Activated T-cell treated with anti-CD3 and anti-CD28 coated beads, Interleukin-2, amount 50 U/mL, for 72 hours (primary cell): ENCODE measurements around the gene CRACR2B. TPM values are rescaled to one million over a fixed set of nuclear protein-coding genes. Genes with fewer than 3 reads are reported as not detected.

Experiments
- ATAC-seq, 2 donors: fragments of 150-1000 bp; cut with Tn5 transposase; replicated peaks in 1 of 2; 2 replicates each; pipeline ENCODE4 v1.10.0; 2021; ENCODE audit warnings: moderate library complexity in 2 of 2, mild to moderate bottlenecking in 1 of 2
- DNase-seq, 2 donors: peaks; one replicate each; pipeline ENCODE4 v3.0.0; 2021 to 2022; ENCODE audit warnings: mixed read lengths in 1 of 2
- H3K27ac Mint-ChIP-seq: one replicate; pipeline ENCODE4 v1.8.0; 2022; ENCODE audit warnings: mild to moderate bottlenecking, moderate library complexity, mixed read lengths
- H3K27me3 Mint-ChIP-seq: one replicate; pipeline ENCODE4 v1.8.0; 2022; ENCODE audit warnings: low read depth, mixed read lengths
- H3K36me3 Mint-ChIP-seq, 2 donors: one replicate each; pipeline ENCODE4 v1.8.0; 2022; ENCODE audit warnings: mixed read lengths in 2 of 2, mild to moderate bottlenecking in 1 of 2; ENCODE audit not compliant: insufficient read depth in 2 of 2
- H3K4me1 Mint-ChIP-seq: one replicate; pipeline ENCODE4 v1.8.0; 2022; ENCODE audit warnings: low read depth, mixed read lengths
- H3K4me3 Mint-ChIP-seq, 2 donors: one replicate each; pipeline ENCODE4 v1.8.0; 2022; ENCODE audit warnings: mild to moderate bottlenecking in 2 of 2, mixed read lengths in 2 of 2, moderate library complexity in 2 of 2
- H3K9me3 Mint-ChIP-seq, 2 donors: one replicate each; pipeline ENCODE4 v1.8.0; 2022; ENCODE audit warnings: mixed read lengths in 2 of 2
- total RNA-seq, 2 donors: library from RNA; stranded (reverse); gene quantifications; one replicate each; pipeline ENCODE4 v1.2.3, GENCODE V29; 2022

Gene CRACR2B
- total RNA-seq, 2 donors from 2014 or later = 5.5 to 13.3 TPM

GRCh38 chr11:858053-858761, 30.5 kb downstream of the CRACR2B start:
- no peak for ATAC-seq
- no peak for DNase-seq
- no peak overlapping the region for H3K27ac Mint-ChIP-seq
- no peaks in the 10 kb centered on the region for H3K27me3 Mint-ChIP-seq
- H3K4me1 Mint-ChIP-seq = no peaks in the 10 kb centered on the region
- no peaks in the 10 kb centered on the region for H3K36me3 Mint-ChIP-seq
- no peaks in the 10 kb centered on the region for H3K9me3 Mint-ChIP-seq
- H3K4me3 Mint-ChIP-seq = no peak overlapping the region

GRCh38 chr11:858762-859339, 31.1 kb downstream of the CRACR2B start:
- Mint-ChIP-seq H3K9me3 (no peaks in the 10 kb centered on the region), H3K27ac (no peak overlapping the region), H3K4me1 (no peaks in the 10 kb centered on the region), H3K27me3 (no peaks in the 10 kb centered on the region), H3K36me3 (no peaks in the 10 kb centered on the region), H3K4me3 (no peak overlapping the region)
- no peak for ATAC-seq
- no peak for DNase-seq

- H3K4me1 Mint-ChIP-seq = no peaks in the 10 kb centered on the region
- no peaks in the 10 kb centered on the region for H3K27me3 Mint-ChIP-seq
- H3K4me3 Mint-ChIP-seq = no peak overlapping the region
- no peaks in the 10 kb centered on the region for H3K9me3 Mint-ChIP-seq
- no peaks in the 10 kb centered on the region for H3K36me3 Mint-ChIP-seq
- no peak overlapping the region for H3K27ac Mint-ChIP-seq
- DNase-seq (no peak), ATAC-seq (no peak)
Observed at GRCh38 chr11:859394-860131, 31.8 kb downstream of the CRACR2B start.

- no peaks in the 10 kb centered on the region for H3K4me1 Mint-ChIP-seq
- H3K9me3 Mint-ChIP-seq = no peaks in the 10 kb centered on the region
- no peaks in the 10 kb centered on the region for H3K36me3 Mint-ChIP-seq
- no peaks in the 10 kb centered on the region for H3K27me3 Mint-ChIP-seq
- ATAC-seq (no peak), DNase-seq (no peak)
- no peak overlapping the region for H3K27ac Mint-ChIP-seq
- no peak overlapping the region for H3K4me3 Mint-ChIP-seq
Observed at GRCh38 chr11:860234-861104, 32.8 kb downstream of the CRACR2B start.

- Mint-ChIP-seq H3K27ac (no peak overlapping the region), H3K27me3 (no peaks in the 10 kb centered on the region), H3K4me1 (no peaks in the 10 kb centered on the region), H3K4me3 (no peak overlapping the region), H3K36me3 (no peaks in the 10 kb centered on the region), H3K9me3 (no peaks in the 10 kb centered on the region)
- DNase-seq (no peak), ATAC-seq (no peak)
Observed at GRCh38 chr11:861105-861479, 33.4 kb downstream of the CRACR2B start.

- H3K27ac Mint-ChIP-seq = no peak overlapping the region
- H3K9me3 Mint-ChIP-seq = no peaks in the 10 kb centered on the region
- H3K27me3 Mint-ChIP-seq = no peaks in the 10 kb centered on the region
- no peaks in the 10 kb centered on the region for H3K4me1 Mint-ChIP-seq
- no peaks in the 10 kb centered on the region for H3K36me3 Mint-ChIP-seq
- H3K4me3 Mint-ChIP-seq = no peak overlapping the region
- ATAC-seq (no peak), DNase-seq (no peak)
Observed at GRCh38 chr11:862081-862661, 34.5 kb downstream of the CRACR2B start.

- ATAC-seq (no peak), DNase-seq (no peak)
- Mint-ChIP-seq H3K36me3 (no peaks in the 10 kb centered on the region), H3K27ac (no peak overlapping the region), H3K9me3 (no peaks in the 10 kb centered on the region), H3K27me3 (no peaks in the 10 kb centered on the region), H3K4me1 (no peaks in the 10 kb centered on the region), H3K4me3 (no peak overlapping the region)
Observed at GRCh38 chr11:862696-863022, 34.9 kb downstream of the CRACR2B start.

- DNase-seq (no peak), ATAC-seq (no peak)
- Mint-ChIP-seq H3K27me3 (no peaks in the 10 kb centered on the region), H3K4me3 (no peak overlapping the region), H3K36me3 (no peaks in the 10 kb centered on the region), H3K9me3 (no peaks in the 10 kb centered on the region), H3K27ac (no peak overlapping the region), H3K4me1 (no peaks in the 10 kb centered on the region)
Observed at GRCh38 chr11:863023-863909, 35.5 kb downstream of the CRACR2B start.

- no peaks in the 10 kb centered on the region for H3K9me3 Mint-ChIP-seq
- DNase-seq (no peak), ATAC-seq (peak in 1 of 2 donors; percentile 10)
- no peaks in the 10 kb centered on the region for H3K4me1 Mint-ChIP-seq
- no peak overlapping the region for H3K4me3 Mint-ChIP-seq
- no peaks in the 10 kb centered on the region for H3K36me3 Mint-ChIP-seq
- H3K27me3 Mint-ChIP-seq = no peaks in the 10 kb centered on the region
- H3K27ac Mint-ChIP-seq = no peak overlapping the region
Observed at GRCh38 chr11:863910-864827, 36.5 kb downstream of the CRACR2B start.

GRCh38 chr11:864898-865297, 37.2 kb downstream of the CRACR2B start:
- Mint-ChIP-seq H3K27me3 (no peaks in the 10 kb centered on the region), H3K4me1 (no peaks in the 10 kb centered on the region), H3K36me3 (no peaks in the 10 kb centered on the region), H3K27ac (no peak overlapping the region), H3K9me3 (no peaks in the 10 kb centered on the region), H3K4me3 (no peak overlapping the region)
- ATAC-seq (no peak), DNase-seq (no peak)
